ENCODE data around the gene DNAH14. TPM values are rescaled to one million over a fixed set of nuclear protein-coding genes. Genes with fewer than 3 reads are reported as not detected.
A peak's percentile ranks its signal among the peaks of the same experiment; 100 is the strongest.

The DNAH14 gene
- total and polyA plus RNA-seq, 9 of the 15 experiments (the other 6 are each of a cell fraction or from before 2014, with no cell fraction given), result 58.4 to 142 (median 98.4) TPM

- TF ChIP-seq NONO (IDR thresholded peaks at IDR 0.05; ENCODE audit: low read depth in 2 of 2, low read length in 1 of 2), result no peak; a peak in 2 of 4 replicates
- peak; percentile 100 for TF ChIP-seq CCNT2 (IDR thresholded peaks at IDR 0.05; ENCODE audit: borderline replicate concordance, extremely low read depth, insufficient read length, low read depth, low read length)
- TF ChIP-seq EP300 (IDR thresholded peaks at IDR 0.05; ENCODE audit: low read length), result peak; percentile 85
- TF ChIP-seq MEIS2 (IDR thresholded peaks at IDR 0.05; ENCODE audit: partially characterized antibody), result no peak
- peak; percentile 65; the same call in 1 of the 2 replicates for TF ChIP-seq FOSL1 (tag; conservative IDR thresholded peaks at IDR 0.05)
- TF ChIP-seq, protein P1, sequence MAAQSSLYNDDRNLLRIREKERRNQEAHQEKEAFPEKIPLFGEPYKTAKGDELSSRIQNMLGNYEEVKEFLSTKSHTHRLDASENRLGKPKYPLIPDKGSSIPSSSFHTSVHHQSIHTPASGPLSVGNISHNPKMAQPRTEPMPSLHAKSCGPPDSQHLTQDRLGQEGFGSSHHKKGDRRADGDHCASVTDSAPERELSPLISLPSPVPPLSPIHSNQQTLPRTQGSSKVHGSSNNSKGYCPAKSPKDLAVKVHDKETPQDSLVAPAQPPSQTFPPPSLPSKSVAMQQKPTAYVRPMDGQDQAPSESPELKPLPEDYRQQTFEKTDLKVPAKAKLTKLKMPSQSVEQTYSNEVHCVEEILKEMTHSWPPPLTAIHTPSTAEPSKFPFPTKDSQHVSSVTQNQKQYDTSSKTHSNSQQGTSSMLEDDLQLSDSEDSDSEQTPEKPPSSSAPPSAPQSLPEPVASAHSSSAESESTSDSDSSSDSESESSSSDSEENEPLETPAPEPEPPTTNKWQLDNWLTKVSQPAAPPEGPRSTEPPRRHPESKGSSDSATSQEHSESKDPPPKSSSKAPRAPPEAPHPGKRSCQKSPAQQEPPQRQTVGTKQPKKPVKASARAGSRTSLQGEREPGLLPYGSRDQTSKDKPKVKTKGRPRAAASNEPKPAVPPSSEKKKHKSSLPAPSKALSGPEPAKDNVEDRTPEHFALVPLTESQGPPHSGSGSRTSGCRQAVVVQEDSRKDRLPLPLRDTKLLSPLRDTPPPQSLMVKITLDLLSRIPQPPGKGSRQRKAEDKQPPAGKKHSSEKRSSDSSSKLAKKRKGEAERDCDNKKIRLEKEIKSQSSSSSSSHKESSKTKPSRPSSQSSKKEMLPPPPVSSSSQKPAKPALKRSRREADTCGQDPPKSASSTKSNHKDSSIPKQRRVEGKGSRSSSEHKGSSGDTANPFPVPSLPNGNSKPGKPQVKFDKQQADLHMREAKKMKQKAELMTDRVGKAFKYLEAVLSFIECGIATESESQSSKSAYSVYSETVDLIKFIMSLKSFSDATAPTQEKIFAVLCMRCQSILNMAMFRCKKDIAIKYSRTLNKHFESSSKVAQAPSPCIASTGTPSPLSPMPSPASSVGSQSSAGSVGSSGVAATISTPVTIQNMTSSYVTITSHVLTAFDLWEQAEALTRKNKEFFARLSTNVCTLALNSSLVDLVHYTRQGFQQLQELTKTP (IDR thresholded peaks at IDR 0.05; ENCODE audit: low read depth in 1 of 2, partially characterized antibody in 2 of 2), result peak in 1 of 2 experiments; percentile 40
- peak; percentile 52; the same call in 1 of the 2 replicates for TF ChIP-seq MEF2D (tag; conservative IDR thresholded peaks at IDR 0.05; ENCODE audit: low read depth)
- no peak for TF ChIP-seq ZNF174 (CRISPR knock-in tag; IDR thresholded peaks at IDR 0.05)
- TF ChIP-seq, protein P2, sequence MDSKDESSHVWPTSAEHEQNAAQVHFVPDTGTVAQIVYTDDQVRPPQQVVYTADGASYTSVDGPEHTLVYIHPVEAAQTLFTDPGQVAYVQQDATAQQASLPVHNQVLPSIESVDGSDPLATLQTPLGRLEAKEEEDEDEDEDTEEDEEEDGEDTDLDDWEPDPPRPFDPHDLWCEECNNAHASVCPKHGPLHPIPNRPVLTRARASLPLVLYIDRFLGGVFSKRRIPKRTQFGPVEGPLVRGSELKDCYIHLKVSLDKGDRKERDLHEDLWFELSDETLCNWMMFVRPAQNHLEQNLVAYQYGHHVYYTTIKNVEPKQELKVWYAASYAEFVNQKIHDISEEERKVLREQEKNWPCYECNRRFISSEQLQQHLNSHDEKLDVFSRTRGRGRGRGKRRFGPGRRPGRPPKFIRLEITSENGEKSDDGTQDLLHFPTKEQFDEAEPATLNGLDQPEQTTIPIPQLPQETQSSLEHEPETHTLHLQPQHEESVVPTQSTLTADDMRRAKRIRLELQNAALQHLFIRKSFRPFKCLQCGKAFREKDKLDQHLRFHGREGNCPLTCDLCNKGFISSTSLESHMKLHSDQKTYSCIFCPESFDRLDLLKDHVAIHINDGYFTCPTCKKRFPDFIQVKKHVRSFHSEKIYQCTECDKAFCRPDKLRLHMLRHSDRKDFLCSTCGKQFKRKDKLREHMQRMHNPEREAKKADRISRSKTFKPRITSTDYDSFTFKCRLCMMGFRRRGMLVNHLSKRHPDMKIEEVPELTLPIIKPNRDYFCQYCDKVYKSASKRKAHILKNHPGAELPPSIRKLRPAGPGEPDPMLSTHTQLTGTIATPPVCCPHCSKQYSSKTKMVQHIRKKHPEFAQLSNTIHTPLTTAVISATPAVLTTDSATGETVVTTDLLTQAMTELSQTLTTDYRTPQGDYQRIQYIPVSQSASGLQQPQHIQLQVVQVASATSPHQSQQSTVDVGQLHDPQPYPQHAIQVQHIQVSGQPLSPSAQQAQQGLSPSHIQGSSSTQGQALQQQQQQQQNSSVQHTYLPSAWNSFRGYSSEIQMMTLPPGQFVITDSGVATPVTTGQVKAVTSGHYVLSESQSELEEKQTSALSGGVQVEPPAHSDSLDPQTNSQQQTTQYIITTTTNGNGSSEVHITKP (IDR thresholded peaks at IDR 0.05; ENCODE audit: partially characterized antibody), result no peak
- peak; percentile 67 for TF ChIP-seq EGR1 (conservative IDR thresholded peaks at IDR 0.05)
- peak; percentile 74 for TF ChIP-seq MTA3 (IDR thresholded peaks at IDR 0.05; ENCODE audit: borderline replicate concordance)
These were observed 498.8 kb downstream of the DNAH14 start (continued) for GRCh38 chr1:225428068-225428880.

Data from K562 (cell line).